ENCODE measurements around the gene GRK2.
"Not testable (repeated sequence)": the region's sequence is repeated elsewhere in the genome, so short reads cannot be mapped to it uniquely, and the experiment has no call there.

Gene GRK2

DNA sequence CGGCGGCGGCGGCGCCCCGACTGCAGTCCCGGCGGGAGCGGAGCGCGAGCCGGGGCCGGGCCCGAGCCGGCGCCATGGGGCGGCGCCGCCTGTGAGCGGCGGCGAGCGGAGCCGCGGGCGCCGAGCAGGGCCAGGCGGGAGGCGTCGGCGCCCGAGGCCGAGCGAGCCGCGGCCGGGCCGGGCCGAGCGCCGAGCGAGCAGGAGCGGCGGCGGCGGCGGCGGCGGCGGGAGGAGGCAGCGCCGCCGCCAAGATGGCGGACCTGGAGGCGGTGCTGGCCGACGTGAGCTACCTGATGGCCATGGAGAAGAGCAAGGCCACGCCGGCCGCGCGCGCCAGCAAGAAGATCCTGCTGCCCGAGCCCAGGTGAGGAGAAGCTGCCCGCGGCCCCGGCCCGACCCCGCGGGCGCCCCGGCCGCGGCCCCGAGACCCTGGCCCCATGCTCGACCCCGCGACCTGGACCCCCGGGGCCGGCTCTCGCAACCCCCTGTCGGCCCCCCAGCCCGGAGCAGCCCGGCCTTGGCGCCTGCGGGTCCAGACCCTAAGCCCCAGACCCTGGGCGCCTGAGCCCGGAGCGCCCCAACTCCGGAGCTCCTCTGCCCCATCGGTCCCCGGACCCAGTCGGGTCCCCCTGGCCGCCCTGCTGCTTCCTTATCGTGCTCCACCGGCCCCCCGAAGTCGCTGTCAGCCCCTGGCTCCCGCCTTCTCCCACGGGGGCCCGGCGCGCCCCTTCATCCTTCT lies at the start of gene GRK2:
TSS of gene GRK2 (plus strand) at position 25 of the 739 bp plus-strand sequence. CDS start at position 252, 227 bp downstream.
- no peak for FAIRE-seq

DNA sequence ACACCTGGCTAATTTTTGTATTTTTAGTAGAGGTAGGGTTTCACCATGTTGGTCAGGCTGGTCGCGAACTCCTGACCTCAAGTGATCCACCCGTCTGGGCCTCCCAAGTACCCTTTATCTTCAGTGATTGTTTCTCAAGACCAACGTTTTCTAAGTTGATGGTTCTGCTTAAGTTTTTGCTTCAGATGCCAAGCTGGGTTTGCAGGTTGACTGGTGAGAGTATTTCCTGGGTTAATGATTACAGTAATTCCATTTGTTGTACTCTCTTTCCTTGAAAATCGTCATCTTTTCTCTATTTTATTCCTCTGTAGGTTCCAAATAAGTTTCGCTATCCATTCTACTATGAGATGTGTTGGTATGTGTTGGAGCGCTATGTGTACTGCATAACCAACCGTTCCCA lies 38.5 kb upstream of the GRK2 start:
- no peak for FAIRE-seq

DNA sequence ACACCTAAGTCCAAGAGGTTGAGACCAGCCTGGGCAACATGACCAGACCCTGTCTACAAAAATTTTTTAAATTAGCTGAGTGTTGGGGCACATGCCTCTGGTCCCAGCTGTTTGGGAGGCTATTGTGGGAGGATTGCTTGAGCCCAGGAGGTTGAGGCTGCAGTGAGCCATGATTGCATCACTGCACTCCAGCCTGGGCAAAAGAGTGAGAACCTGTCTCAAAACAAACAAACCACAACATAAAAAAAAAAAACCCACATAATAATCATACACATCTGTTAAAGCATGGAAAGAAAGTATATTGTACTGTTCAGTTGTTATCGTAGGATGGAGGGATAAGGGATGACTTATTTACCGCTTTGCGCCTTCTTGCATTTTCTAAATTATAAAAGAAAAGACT lies 35.9 kb upstream of the GRK2 start:
- no peak for FAIRE-seq

DNA sequence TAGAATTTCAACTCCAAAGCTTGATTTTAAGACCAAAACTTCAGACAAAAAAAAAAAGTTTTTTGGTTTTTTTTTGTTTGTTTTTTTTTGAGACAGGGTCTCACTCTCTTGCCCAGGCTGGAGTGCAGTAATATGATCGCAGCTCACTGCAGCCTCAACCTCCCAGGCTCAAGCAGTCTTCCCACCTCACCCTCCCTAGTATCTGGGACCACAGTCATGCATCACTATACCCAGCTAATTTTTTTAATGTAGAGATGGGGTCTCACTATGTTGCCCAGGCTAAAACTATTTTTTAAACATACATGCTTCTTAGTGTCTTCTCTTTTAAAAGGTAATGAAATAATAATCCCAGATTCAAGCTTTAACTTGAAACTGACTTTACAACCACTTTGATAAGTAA lies 35.4 kb upstream of the GRK2 start:
- FAIRE-seq: no peak

DNA sequence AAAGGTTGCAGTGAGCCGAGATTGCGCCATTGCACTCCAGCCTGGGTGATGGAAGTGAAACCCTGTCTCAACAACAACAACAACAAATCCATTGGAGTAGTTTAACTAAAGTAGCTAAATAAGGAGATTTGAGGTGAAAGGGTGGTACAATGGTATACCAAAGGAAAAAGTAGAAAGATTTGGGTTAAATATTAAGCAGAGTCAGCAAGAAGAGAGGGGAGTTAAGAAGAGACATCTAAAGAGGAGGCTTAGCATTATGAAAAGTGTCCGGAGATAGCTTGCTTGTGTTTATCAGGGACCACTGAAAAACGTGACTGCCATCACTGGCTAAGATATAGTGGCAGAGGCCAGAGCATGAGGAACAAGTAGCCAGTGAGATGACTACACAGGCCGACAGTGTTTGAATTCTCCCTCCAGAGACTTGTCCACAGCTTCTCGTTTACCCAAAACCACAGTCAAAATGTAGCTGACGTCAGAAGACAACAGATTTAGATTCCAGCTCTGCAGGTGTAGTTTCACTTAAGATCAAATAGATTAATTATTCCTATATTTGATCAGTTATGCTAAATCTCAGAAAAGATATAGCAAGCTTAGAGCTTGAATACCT lies 32.6 kb upstream of the GRK2 start:
- no peak for FAIRE-seq

DNA sequence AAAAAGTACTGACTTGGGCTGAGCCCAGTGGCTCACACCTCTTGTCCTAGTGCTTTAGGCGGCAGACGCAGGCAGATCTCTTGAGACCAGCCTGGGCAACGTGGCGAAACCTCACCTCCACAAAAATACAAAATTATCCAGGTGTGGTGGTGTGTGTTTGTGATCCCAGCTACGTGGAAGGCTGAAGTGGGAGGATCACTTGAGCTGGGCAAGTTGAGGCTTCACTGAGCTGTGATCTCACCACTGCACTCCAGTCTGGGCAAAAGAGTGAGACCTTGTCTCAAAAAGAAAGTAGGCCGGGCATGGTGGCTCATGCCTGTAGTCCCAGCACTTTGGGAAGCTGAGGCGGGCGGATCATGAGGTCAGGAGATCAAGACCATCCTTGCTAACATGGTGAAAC lies 31.7 kb upstream of the GRK2 start:
- not testable (repeated sequence) for FAIRE-seq

DNA sequence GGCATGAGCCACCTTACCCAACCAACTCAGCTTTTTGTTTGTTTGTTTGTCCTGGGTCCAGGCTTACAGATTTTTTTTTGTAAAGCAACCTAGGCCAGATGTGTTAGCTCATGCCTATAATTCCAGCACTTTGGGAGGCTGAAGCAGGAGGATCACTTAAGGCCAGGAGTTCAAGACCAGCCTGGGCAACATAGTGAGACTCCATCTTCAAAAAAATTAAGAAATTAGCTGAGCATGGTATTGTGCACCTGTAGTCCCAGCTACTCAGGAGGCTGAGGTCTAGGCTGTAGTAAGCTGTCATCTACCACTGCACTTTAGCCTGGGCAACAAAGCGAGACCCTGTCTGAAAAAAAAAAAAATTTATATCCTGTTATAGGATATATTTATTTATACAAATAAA lies 28.7 kb upstream of the GRK2 start:
- no peak for FAIRE-seq

DNA sequence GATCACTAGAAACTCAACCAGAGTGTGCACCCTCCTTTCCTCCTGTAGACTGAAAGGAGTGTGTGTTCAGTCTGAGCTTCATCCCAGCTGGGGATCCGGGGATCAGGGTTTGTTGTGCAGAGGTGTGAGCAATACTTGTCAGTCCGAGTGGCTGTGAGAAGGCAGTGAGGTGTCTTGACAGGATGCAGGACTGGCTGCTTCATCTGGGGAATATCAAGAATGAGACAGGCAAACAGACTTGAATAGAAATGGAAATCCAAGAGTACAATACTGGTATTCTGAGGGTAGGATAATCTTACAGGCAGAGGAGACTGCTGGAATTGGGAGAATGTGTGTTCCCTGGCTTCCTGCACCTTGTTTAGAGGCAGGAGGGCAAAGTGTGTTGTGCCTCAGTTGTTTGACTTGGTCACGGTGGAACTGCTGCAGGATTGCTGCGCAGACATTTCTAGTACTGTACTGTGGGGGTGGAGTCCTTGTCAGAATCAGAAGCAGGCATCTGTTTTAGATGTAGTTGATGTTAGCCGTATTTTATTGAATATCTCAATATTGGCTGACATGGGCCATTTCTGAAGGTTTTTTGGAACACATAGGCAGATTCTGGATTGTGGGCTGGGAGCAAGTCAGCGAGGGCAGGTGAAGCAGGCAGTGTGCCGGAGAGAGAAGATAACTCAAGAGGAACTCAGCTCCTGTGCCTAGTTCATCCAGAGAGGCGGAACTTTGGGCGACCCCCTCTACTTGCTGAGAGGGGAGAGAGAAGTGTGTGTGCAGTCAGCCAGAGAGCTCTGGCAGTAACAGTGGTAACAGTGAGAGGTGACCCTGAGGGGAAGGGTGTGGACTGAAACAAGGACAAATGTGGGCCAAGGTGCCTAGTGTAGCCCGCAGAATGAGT lies 27.1 kb upstream of the GRK2 start:
- no peak for FAIRE-seq

DNA sequence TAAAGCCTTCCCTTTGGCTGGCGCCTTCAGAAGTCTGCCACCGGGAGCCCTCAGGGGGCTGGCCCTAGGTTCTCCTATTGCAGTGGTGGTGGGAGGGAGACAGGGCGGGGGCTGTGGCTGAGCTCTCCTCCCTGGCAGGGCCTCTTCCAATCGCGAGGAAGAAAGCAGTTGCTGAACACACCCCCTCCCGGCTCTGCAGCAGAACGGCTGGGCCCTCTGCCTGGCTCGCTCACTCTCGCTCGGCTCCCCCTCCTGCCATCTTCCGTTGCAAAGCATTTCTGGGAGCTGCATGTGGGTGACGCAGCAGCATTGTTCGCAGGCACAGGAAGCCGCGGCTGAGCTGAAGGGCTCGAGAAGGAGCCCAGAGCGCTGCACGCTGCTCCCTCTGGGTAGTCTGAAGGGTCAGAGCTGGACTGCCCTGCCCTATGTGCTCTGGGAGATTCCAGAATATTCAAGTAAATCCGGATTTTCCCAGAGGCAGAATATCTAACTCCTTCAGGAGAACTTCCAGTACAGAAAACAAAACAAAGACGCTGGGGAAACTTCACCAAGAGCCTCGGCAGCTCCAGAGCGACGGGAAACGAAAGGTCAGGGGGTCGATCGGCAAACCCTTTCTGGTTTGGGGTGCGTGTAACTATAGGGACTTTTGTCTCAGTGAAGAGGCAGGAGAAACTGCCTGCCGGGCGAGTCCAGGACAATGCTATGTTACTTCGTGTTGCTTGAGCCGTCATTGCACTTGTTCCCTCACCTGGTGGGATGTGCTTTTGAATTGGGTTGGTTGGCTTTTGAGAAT lies 26.3 kb upstream of the GRK2 start:
- peak; percentile 97 for FAIRE-seq

DNA sequence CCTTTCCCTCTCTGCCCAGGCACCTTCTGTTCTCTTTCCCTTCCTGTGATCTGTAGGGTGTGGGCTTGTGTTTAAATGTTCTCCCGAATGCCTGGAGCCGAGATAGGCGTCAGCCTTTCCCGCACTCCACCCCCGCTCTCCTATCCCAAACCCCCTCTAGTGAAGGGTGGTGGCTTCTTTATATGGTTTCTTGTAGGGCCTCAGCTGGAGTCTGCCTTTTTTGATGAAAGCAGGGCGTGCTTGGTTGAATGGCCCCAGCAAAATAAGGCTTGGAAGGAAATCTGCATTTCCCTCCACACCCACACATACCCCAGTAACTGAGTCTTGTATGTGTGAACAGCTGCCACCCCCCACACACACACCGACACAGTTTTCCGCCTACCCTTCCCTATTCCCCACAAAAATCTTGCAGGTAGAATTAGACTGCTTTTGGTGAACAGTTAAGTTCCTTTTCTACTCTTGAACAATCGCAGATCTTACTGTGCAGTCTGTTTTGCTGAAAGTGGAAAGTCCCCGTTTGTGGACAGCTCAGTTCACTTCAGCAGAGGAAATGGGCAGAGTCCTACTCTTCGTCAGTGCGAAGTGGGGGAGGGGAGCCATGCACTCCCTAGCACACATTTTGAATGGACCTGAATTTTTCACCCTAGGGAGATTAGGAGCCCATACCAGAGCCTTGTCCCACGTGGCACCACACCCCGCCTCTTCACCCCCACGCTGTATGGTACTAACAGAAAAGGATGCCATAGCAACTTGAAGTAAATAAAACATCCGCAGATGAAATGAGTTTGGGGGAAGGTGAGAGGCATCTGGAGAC lies 25.5 kb upstream of the GRK2 start:
- no peak for FAIRE-seq

DNA sequence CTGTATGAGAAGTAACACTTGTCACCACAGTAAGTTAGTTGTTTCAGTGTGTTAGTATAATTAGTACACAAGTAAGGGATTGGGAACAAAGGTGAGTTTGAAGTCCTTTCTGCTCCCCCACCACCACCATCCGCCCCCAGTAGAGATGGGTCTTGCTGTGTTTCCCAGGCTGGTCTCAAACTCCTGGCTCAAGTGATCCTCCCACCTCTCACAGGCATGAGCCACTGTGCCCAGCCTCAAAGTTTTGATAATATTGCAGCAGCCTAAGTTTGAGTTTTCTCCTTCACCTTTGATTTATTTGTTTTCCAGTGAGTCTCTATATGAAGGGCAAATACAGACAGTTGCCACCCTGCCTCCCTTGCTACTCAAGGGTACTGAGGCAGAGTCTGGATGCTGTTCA lies 23.7 kb upstream of the GRK2 start:
- no peak for FAIRE-seq

DNA sequence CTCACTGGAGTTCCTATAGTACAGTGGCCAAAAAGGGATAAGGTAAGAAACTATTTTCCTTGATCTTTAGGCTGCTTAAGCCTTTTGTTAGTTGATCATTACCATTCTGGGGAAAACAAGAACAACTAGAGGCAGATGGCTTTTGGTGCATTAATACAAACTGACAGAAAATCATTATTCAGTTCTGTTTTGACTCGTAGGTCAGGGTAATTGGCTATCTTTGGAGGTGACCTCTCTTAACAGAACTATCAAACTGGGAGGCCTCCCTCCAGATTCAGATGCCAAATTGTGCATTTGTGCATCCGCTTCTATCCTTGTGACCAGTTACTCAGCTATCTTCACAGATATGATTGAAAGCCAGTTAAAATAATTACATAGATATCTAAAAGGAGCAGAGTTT lies 23.2 kb upstream of the GRK2 start:
- FAIRE-seq: no peak

DNA sequence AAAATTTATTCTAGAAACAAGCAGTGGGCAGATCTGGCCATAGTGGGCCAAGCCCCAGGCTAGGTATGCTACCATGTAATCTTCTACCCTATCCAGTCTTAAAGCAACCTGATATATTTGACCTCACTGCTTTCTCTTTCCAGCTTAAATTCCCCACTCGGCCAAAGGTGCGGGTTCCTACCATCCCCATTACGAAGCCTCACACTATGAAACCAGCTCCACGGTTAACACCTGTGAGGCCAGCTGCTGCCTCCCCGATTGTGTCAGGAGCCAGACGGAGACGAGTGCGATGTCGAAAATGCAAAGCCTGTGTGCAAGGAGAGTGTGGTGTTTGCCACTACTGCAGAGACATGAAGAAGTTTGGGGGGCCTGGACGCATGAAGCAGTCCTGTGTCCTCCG lies 21.2 kb upstream of the GRK2 start:
- FAIRE-seq: no peak

DNA sequence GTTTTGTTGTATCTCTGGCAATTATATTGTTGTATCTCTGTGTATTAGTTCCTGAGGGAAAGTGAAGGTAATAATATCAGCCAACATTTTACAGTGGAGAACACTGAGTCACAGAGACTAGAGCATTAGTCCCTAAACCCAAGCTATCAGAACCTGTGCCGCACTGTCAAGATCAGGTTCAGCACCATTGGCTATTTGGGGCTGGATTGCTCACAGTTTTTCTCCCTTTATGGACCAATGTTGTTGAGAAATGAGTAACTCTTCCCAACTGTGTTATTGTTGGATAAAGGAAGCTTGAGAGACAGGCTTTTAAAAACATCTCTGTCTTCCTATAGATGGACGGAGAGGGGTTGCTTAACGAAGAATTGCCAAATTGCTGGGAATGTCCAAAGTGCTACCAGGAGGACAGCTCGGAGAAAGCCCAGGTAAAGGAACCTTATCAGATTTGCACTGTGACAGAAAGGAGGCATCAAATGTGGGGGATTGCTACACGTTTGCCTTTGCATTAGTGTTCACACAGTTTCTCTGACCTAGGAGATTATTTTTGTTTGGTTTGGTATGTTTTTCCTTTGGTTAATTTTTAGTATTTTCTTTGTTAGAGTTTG lies 18.2 kb upstream of the GRK2 start:
- FAIRE-seq: no peak

DNA sequence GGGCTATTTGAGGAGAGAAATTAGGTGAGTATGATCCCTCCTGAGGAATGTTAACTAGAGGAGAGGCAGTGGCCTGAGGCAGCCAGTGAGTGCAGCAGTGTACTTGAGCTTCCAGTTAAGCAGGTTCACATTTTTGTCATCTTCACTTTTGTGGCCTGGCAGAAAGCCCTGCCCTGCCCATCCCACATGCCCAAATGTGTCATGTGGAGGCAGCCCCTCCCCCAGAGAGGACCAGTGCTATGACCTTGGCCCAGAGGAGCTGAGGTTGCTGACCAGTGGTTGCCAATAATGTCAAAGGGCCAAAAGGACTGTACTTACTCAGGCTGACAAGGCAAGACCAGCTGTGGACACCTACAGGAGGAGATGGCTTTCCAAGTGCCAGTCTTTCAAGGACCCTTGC lies 17.6 kb upstream of the GRK2 start:
- FAIRE-seq: no peak

DNA sequence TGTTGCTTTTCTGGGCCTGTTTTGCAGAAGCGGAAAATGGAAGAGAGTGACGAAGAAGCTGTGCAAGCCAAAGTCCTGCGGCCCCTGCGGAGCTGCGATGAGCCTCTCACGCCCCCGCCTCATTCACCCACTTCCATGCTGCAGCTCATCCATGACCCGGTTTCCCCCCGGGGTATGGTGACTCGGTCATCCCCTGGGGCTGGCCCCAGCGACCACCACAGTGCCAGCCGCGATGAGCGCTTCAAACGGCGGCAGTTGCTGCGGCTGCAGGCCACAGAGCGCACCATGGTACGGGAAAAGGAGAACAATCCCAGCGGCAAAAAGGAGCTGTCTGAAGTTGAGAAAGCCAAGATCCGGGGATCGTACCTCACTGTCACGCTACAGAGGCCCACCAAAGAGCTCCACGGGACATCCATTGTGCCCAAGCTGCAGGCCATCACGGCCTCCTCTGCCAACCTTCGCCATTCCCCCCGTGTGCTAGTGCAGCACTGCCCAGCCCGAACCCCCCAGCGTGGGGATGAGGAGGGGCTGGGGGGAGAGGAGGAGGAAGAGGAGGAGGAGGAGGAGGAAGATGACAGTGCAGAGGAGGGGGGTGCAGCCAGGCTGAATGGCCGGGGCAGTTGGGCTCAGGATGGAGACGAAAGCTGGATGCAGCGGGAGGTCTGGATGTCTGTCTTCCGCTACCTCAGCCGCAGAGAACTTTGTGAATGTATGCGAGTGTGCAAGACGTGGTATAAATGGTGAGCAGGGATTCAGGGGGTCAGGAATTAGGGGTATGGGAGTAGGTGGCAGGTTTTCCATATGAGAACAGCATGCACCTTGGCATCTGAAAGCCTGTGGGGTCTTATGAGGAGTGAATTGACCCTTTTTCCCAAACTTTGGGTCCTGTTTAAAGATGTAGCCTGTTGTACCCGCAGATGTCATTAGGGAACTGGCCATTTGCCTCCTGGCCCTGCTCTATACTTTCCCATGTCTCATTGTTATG lies 15.9 kb upstream of the GRK2 start:
- no peak for FAIRE-seq

DNA sequence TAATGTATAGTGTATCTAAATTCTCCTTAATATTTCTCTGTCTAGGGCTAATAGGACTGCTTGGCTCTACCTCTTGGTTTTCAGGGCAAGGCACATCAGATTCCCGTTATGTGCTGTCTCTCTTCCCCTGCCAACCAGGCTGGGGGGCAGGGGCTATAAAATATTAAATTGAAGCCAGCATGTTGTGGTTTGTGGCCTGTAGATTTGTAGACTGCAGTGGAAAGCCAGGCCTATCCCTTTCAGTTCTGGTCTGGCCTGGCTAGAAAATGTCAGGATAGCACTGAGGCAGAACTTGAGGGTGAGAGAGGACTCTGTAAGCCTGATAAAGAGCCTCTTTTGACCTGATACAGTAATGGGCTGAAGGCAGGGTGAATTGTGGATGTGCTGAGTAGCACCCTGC lies 14.4 kb upstream of the GRK2 start:
- FAIRE-seq: no peak

DNA sequence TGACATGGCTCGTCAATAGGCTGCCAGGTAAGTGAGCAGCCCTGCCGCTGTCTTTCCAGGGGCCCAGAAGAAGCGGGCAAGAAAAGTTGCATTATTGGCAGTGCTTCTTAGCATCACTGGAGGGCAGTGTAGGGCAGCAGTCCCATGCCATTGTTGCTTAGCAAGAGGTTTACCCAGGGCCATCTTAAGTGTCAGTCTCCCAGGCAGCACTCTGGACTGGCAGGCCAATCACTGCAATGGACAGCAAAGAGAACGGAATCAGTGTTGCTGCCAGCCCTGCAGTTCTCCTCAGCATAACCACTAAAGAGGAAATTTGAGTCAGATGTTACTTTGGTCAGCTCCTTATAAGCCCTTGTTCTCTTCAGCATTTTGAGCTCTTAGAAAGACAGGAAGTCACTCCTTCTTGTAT lies 13.4 kb upstream of the GRK2 start:
- no peak for FAIRE-seq

DNA sequence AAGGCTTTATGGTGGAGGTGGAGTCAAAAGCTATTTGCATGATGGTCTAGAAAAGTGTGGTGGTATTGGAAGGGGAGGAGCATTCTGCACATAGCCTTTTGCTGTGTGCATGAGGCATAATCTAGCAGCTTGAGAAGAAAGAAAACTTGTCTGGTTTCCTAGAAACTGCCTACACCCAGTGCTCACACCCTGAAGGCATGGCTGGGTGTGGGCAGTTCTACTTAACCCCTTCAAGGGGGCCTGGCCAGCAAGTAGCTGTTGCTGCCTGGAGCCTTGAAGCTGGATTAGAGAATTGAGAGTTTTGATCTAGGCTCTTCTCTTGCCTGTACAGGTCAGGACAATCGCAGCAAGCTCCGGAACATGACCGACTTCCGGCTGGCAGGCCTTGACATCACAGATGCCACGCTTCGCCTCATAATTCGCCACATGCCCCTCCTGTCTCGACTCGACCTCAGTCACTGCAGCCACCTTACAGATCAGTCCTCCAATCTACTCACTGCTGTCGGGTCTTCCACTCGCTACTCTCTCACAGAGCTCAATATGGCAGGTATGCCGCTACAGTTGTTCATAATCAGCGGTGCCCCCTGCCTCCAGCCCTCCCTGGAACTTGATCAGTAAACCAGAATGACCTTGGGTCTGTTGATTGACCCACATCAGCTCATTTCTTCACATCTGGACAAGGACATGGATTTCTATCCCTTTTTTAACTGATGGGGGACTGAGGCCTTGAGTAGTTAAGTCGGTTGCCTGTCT lies 12.2 kb upstream of the GRK2 start:
- FAIRE-seq: no peak

DNA sequence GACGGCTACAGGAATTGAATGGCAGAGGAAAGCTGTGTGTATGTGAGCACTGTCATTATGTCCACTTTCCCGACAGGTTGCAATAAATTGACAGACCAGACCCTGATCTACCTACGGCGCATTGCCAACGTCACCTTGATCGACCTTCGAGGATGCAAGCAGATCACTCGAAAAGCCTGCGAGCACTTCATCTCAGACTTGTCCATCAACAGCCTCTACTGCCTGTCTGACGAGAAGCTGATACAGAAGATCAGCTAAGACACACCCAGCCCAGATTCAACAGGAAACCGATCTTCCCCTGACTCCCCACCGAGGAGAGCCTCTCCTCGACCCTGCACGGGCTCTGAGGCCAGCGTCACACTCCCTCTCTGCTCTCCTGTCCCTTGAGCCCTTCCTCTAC lies 11.5 kb upstream of the GRK2 start:
- FAIRE-seq: no peak
